ENCODE measurements around the gene ADAMTS9. TPM values are rescaled to one million over a fixed set of nuclear protein-coding genes. Genes with fewer than 3 reads are reported as not detected.

ADAMTS9 gene
- total RNA-seq, 1 experiment from 2014 or later = 6.9 TPM

GRCh38 chr3:64484289-64484992 lies 203.4 kb downstream of the ADAMTS9 start:
- H3K27ac ChIP-seq = no peak overlapping the region

DNA sequence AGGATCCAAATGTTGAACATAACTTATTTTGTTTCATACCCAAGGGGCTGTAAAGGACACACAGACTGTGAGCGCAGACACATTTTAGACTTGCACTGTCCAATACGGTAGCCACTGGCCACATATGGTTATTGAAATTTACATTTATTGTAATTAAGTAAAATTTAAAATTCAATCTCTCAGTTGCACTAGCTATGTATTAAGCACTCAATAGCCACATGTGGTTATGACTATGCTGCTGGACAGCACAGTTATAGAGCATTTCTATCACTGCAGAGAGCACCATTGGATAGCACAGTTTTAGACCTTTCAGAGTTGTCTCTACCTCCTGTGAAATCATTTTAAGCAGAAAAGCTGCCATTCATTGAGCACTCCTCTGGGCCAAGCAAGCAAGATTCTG lies 204.3 kb downstream of the ADAMTS9 start:
- H3K36me3 ChIP-seq = no peaks in the 10 kb centered on the region
- no peak for DNase-seq
- H3K9me3 ChIP-seq (replicated peaks) = no peaks in the 10 kb centered on the region
- no peak overlapping the region for H3K27ac ChIP-seq
- no peak overlapping the region for H3K4me3 ChIP-seq
- no peaks in the 10 kb centered on the region for H3K4me1 ChIP-seq
- H3K27me3 ChIP-seq = no peaks in the 10 kb centered on the region

More at GRCh38 chr3:64484289-64484992, 203.4 kb downstream of the ADAMTS9 start:
- no peak overlapping the region for H3K4me3 ChIP-seq
- peak; percentile 51 to 80 for DNase-seq
- H3K36me3 ChIP-seq = no peaks in the 10 kb centered on the region
- no peaks in the 10 kb centered on the region for H3K4me1 ChIP-seq
- H3K9me3 ChIP-seq (replicated peaks) = no peaks in the 10 kb centered on the region
- H3K27me3 ChIP-seq = no peaks in the 10 kb centered on the region

DNA sequence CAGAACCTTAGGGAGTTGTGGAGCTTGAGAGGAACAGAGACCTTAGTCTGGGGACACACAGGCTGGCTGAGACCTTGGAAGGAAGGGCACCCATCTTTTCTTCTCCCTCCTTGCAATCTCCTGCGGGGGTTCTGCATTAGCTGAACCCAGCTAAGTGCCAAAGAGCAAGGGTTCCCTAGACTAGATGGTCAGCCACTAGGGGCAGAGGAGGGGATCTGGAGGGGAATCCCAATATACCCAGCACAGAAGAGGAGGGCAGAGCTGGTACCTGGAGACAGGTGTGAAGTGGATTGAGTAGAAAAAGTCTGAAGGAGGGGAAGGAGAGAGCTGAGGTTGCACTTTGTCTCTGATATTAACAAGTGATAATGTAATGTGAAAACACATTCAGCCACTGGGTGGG lies 212.8 kb downstream of the ADAMTS9 start:
- Histone ChIP-seq H3K4me1 (no peaks in the 10 kb centered on the region), H3K9me3 (replicated peaks) (no peaks in the 10 kb centered on the region), H3K4me3 (no peak overlapping the region), H3K27ac (no peak overlapping the region), H3K36me3 (no peaks in the 10 kb centered on the region), H3K27me3 (no peaks in the 10 kb centered on the region)
- no peak for DNase-seq

DNA sequence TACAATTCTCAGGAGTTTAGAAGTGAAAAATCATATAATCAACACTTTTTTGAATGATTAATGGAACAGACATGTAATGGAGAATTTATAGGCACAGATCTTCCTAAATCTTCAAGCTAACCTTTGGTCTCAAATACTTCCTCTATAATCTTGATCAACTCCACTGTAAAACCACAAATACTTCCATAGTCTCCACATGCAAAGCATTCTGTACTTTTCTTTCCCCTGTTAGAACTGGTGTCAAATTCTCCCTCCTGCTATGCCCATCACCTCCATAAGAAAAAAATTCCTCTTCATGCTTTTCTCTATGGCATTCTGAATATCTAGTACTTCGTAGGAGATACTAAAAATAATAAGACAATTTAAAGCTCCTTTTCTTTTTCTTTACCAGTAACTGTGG lies 214.3 kb downstream of the ADAMTS9 start:
- no peaks in the 10 kb centered on the region for H3K9me3 ChIP-seq (replicated peaks)
- H3K4me1 ChIP-seq = no peaks in the 10 kb centered on the region
- no peak overlapping the region for H3K4me3 ChIP-seq
- no peak for DNase-seq
- H3K27me3 ChIP-seq = no peaks in the 10 kb centered on the region
- H3K36me3 ChIP-seq = no peaks in the 10 kb centered on the region
- no peak overlapping the region for H3K27ac ChIP-seq

GRCh38 chr3:64470436-64470835 lies 217.4 kb downstream of the ADAMTS9 start:
- H3K27me3 ChIP-seq = no peaks in the 10 kb centered on the region
- no peaks in the 10 kb centered on the region for H3K4me1 ChIP-seq
- no peak for DNase-seq

GRCh38 chr3:64467255-64467944 lies 220.4 kb downstream of the ADAMTS9 start:
- H3K4me1 ChIP-seq = no peaks in the 10 kb centered on the region

More at GRCh38 chr3:64470436-64470835, 217.4 kb downstream of the ADAMTS9 start:
- Histone ChIP-seq H3K36me3 (no peaks in the 10 kb centered on the region), H3K27ac (no peak overlapping the region), H3K9me3 (replicated peaks) (no peaks in the 10 kb centered on the region), H3K4me3 (no peak overlapping the region)

More at GRCh38 chr3:64467255-64467944, 220.4 kb downstream of the ADAMTS9 start:
- Histone ChIP-seq H3K27me3 (no peaks in the 10 kb centered on the region), H3K4me3 (no peak overlapping the region), H3K9me3 (replicated peaks) (no peaks in the 10 kb centered on the region), H3K27ac (no peak overlapping the region), H3K36me3 (no peaks in the 10 kb centered on the region)
- DNase-seq = no peak

Measured in SJCRH30 (cell line).